Uterus (tissue), 4 donors: ENCODE data around the gene AP2B1. TPM values are rescaled to one million over a fixed set of nuclear protein-coding genes. Genes with fewer than 3 reads are reported as not detected.

ENCODE experiments used
- DNase-seq, 2 donors: peaks; one replicate each; pipeline ENCODE4 v3.0.0-alpha.2; 2019 to 2020
- H3K27ac ChIP-seq, 2 donors: fragments of 200-600 bp; sonication (generic); 1 replicate in 1 of 2; 2 replicates in 1 of 2; pipeline ENCODE4 v1.5.1; 2016 to 2018
- H3K27me3 ChIP-seq, 2 donors: fragments of 200-600 bp; sonication (generic); one replicate each; pipeline ENCODE4 v1.5.1; 2018 to 2019; ENCODE audit warnings: control low read depth in 1 of 2
- H3K36me3 ChIP-seq, 2 donors: fragments of 200-600 bp; sonication (generic); one replicate each; pipeline ENCODE4 v1.5.1; 2019; ENCODE audit warnings: control low read depth in 1 of 2
- H3K4me1 ChIP-seq, 2 donors: fragments of 200-600 bp; sonication (generic); one replicate each; pipeline ENCODE4 v1.5.1; 2018 to 2019; ENCODE audit warnings: control low read depth in 1 of 2
- H3K4me3 ChIP-seq, 2 donors: fragments of 200-600 bp; sonication (generic); 1 replicate in 1 of 2; 2 replicates in 1 of 2; pipeline ENCODE4 v1.5.1; 2018 to 2019; ENCODE audit warnings: mild to moderate bottlenecking in 1 of 2
- H3K9me3 ChIP-seq, 2 donors: fragments of 200-600 bp; sonication (generic); one replicate each; pipeline ENCODE4 v1.5.1; 2019; ENCODE audit warnings: control low read depth in 1 of 2
- POLR2A ChIP-seq, 2 donors: fragments of 450-650 bp; IDR thresholded peaks; one replicate each; pipeline ENCODE4 v1.6.1; 2016; ENCODE audit warnings: antibody characterized with exemption in 2 of 2, mild to moderate bottlenecking in 1 of 2, moderate library complexity in 1 of 2
- intact Hi-C: fragments of 100-400 bp; cut with DNase I; formaldehyde crosslinking; loops from one replicate; pipeline ENCODE4 v1.15.1; 2023; ENCODE audit warnings: low total_unique reads
- total RNA-seq, 4 donors: library from RNA; depleted of rRNA in 3 of 4; stranded (reverse); fragments of >200 nt in 3 of 4; gene quantifications; one replicate each; pipeline versions ENCODE4 v1.1.0 to v1.2.4, GENCODE V29; 2014 to 2023
- TF ChIP-seq, protein P1 (sequence below), 4 experiments: fragments of 200-600 bp in 2 of 4; fragments of 450-650 bp in 2 of 4; sonication (generic) in 2 of 4; IDR thresholded peaks; one replicate each; pipeline ENCODE4 v1.5.1; 2016 to 2019; ENCODE audit warnings: antibody characterized with exemption in 4 of 4, mild to moderate bottlenecking in 2 of 4, moderate library complexity in 1 of 4
- donor health status: DM: yes; HTN: yes; CAD: no.

The AP2B1 gene
- total RNA-seq, 4 donors from 2014 or later, result 40.7 to 124 (median 61.5) TPM

GRCh38 chr17:35548208-35548810, 38.8 kb upstream of the AP2B1 start:
- TF ChIP-seq POLR2A (IDR thresholded peaks at IDR 0.05), result no peak
- TF ChIP-seq, protein P1, sequence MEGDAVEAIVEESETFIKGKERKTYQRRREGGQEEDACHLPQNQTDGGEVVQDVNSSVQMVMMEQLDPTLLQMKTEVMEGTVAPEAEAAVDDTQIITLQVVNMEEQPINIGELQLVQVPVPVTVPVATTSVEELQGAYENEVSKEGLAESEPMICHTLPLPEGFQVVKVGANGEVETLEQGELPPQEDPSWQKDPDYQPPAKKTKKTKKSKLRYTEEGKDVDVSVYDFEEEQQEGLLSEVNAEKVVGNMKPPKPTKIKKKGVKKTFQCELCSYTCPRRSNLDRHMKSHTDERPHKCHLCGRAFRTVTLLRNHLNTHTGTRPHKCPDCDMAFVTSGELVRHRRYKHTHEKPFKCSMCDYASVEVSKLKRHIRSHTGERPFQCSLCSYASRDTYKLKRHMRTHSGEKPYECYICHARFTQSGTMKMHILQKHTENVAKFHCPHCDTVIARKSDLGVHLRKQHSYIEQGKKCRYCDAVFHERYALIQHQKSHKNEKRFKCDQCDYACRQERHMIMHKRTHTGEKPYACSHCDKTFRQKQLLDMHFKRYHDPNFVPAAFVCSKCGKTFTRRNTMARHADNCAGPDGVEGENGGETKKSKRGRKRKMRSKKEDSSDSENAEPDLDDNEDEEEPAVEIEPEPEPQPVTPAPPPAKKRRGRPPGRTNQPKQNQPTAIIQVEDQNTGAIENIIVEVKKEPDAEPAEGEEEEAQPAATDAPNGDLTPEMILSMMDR (IDR thresholded peaks at IDR 0.05), result no peak
- H3K36me3 ChIP-seq, result no peaks in the 10 kb centered on the region
- no peaks in the 10 kb centered on the region for H3K9me3 ChIP-seq
- DNase-seq, result no peak
- H3K27me3 ChIP-seq, result no peaks in the 10 kb centered on the region
- intact Hi-C loops, result no loop called here
- no peak overlapping the region for H3K4me3 ChIP-seq
- H3K27ac ChIP-seq, result no peak overlapping the region
- no peaks in the 10 kb centered on the region for H3K4me1 ChIP-seq

- H3K4me3 ChIP-seq, result no peak overlapping the region
Observed at GRCh38 chr17:35548978-35549377, 38.1 kb upstream of the AP2B1 start.

GRCh38 chr17:35553310-35553709, 33.8 kb upstream of the AP2B1 start:
- intact Hi-C loops, result no loop called here
- no peaks in the 10 kb centered on the region for H3K36me3 ChIP-seq
- H3K9me3 ChIP-seq, result no peaks in the 10 kb centered on the region
- H3K4me1 ChIP-seq, result no peaks in the 10 kb centered on the region
- no peaks in the 10 kb centered on the region for H3K27me3 ChIP-seq
- DNase-seq, result no peak
- no peak for TF ChIP-seq POLR2A (IDR thresholded peaks at IDR 0.05)
- TF ChIP-seq, protein P1 (IDR thresholded peaks at IDR 0.05), result no peak
- H3K4me3 ChIP-seq, result no peak overlapping the region
- no peak overlapping the region for H3K27ac ChIP-seq

More at GRCh38 chr17:35548978-35549377, 38.1 kb upstream of the AP2B1 start:
- Histone ChIP-seq H3K9me3 (no peaks in the 10 kb centered on the region), H3K4me1 (no peaks in the 10 kb centered on the region), H3K27ac (no peak overlapping the region), H3K27me3 (no peaks in the 10 kb centered on the region), H3K36me3 (no peaks in the 10 kb centered on the region)
- intact Hi-C loops, result no loop called here
- TF ChIP-seq, protein P1 (IDR thresholded peaks at IDR 0.05), result no peak
- TF ChIP-seq POLR2A (IDR thresholded peaks at IDR 0.05), result no peak
- DNase-seq, result no peak

DNA sequence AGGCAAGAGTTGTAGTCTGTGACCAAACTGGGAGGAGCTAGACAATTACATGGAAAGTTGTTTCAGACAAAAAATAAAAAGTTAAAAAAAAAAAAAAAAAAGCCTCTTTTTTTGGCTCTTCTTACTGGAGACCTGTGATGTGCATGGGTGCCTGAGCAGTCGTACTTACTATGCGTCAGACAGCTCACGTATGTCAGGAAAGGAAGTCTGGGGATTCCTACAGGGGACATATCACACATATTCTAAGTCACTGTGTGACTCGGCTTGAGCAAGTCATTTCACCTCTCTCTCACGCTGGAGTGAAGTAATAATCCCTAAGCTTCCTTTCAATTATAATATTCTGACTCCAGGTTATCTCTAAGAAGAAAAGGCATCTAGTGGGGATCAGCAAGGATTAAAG, 32.5 kb upstream of the AP2B1 start:
- intact Hi-C loops, result no loop called here
- DNase-seq, result no peak
- Histone ChIP-seq H3K27ac (no peak overlapping the region), H3K4me3 (no peak overlapping the region), H3K4me1 (no peaks in the 10 kb centered on the region), H3K27me3 (no peaks in the 10 kb centered on the region), H3K9me3 (no peaks in the 10 kb centered on the region), H3K36me3 (no peaks in the 10 kb centered on the region)
- TF ChIP-seq, protein P1 (IDR thresholded peaks at IDR 0.05), result no peak
- TF ChIP-seq POLR2A (IDR thresholded peaks at IDR 0.05), result no peak

DNA sequence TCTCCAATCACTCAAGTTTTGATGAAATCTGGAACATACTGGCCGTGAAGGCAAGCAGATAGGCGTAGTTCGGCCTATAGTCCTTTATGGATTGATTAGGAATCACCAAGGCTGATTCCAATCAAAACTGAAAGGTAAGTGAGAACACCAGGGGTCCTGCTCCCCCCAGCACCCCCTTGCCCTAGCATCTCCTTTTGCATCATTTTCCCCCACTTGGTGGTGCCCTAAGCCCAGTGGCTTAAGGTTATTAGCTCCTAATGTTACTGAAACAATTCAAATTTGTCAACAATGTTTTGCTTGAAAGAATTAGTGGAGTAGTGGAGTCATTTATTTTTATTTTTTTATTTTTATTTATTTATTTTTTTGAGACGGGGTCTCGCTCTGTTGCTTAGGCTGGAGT, 31.4 kb upstream of the AP2B1 start:
- H3K36me3 ChIP-seq, result no peaks in the 10 kb centered on the region
- TF ChIP-seq, protein P1 (IDR thresholded peaks at IDR 0.05), result no peak
- TF ChIP-seq POLR2A (IDR thresholded peaks at IDR 0.05), result no peak
- H3K9me3 ChIP-seq, result no peaks in the 10 kb centered on the region
- intact Hi-C loops, result no loop called here
- no peak overlapping the region for H3K27ac ChIP-seq
- no peaks in the 10 kb centered on the region for H3K27me3 ChIP-seq
- no peak overlapping the region for H3K4me3 ChIP-seq
- DNase-seq, result no peak
- H3K4me1 ChIP-seq, result no peaks in the 10 kb centered on the region
